SK-N-MC (cell line): Measurements from ENCODE around the gene ATXN3L.

Source experiments
- EZH2 ChIP-seq: fragments of 200-600 bp; sonication (generic); IDR thresholded peaks from one replicate; pipeline ENCODE4 v1.6.1; 2017; ENCODE audit warnings: antibody characterized with exemption
- FOXP2 ChIP-seq: optimal IDR thresholded peaks from 2 replicates; pipeline ENCODE3; 2011; ENCODE audit warnings: mild to moderate bottlenecking, moderate library complexity; ENCODE audit not compliant: insufficient read depth; ENCODE audit errors: extremely low read length, control extremely low read depth
- POLR2AphosphoS5 ChIP-seq: IDR thresholded peaks from 2 replicates; pipeline ENCODE4 v1.6.1; 2012; ENCODE audit warnings: mild to moderate bottlenecking, low read depth, low read length, borderline replicate concordance

DNA sequence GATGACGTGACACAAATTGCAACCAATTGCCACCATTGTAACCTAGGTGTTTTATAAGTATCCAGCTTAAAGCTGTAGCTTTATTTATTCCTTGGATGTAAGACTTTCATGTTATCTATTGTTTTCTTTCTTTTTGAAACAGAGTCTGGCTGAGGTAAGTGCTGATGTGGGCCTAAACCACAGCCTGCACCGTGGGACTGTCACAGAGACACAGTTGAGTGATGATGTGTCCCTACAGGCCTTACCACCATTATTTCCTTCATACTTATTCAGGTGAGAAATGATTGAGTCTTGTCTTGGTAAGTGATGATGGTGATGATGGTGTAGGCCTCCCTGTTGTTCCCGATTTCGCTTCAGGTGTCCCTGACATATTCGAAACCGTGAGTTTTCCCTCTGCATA lies 8.3 kb downstream of the ATXN3L start:
- no peak for TF ChIP-seq POLR2AphosphoS5
- no peak for TF ChIP-seq EZH2
- TF ChIP-seq FOXP2 = no peak
